Left ventricle myocardium inferior (tissue), 1 donor: ENCODE data around the gene KRI1. TPM values are rescaled to one million over a fixed set of nuclear protein-coding genes. Genes with fewer than 3 reads are reported as not detected.
A peak's percentile ranks its signal among the peaks of the same experiment; 100 is the strongest.

Source experiments
- DNase-seq: peaks from one replicate; pipeline ENCODE4 v3.0.0-alpha.2; 2020
- H3K27ac ChIP-seq: fragments of 200-600 bp; replicated peaks from 2 replicates; pipeline ENCODE4 v1.8.0; 2021
- H3K27me3 ChIP-seq: fragments of 200-600 bp; 2 replicates; pipeline ENCODE4 v1.8.0; 2021; ENCODE audit warnings: low read depth
- H3K36me3 ChIP-seq: fragments of 200-600 bp; 2 replicates; pipeline ENCODE4 v1.8.0; 2021
- H3K4me1 ChIP-seq: fragments of 200-600 bp; 2 replicates; pipeline ENCODE4 v1.8.0; 2021
- H3K4me3 ChIP-seq: fragments of 200-600 bp; 2 replicates; pipeline ENCODE4 v1.8.0; 2021; ENCODE audit warnings: mild to moderate bottlenecking, moderate library complexity
- H3K9me3 ChIP-seq: fragments of 200-600 bp; replicated peaks from 2 replicates; pipeline ENCODE4 v1.8.0; 2021
- CTCF ChIP-seq: fragments of 200-600 bp; IDR thresholded peaks from 2 replicates; pipeline ENCODE4 v1.8.0; 2021; ENCODE audit warnings: antibody characterized with exemption, mild to moderate bottlenecking, borderline replicate concordance
- intact Hi-C: fragments of 100-400 bp; cut with micrococcal nuclease; formaldehyde crosslinking; loops from one replicate; pipeline ENCODE4 v1.11.0; 2022
- total RNA-seq: library from RNA; stranded (reverse); fragmentation: NEBNext Ultra II Directional; extraction: Animal tissue kit (Norgen Biotek cat#: 25700); gene quantifications from one replicate; pipeline ENCODE4 v1.2.1, GENCODE V29; 2021
- donor health status: DM: no; HTN: yes; CAD: no; lungs with severe emphysema.

The KRI1 gene
- total RNA-seq, 1 donor from 2014 or later, result 10.2 TPM

- H3K27ac ChIP-seq, result no peak overlapping the region
- no peaks in the 10 kb centered on the region for H3K9me3 ChIP-seq
- H3K4me1 ChIP-seq, result peaks cover 7% of the 10 kb centered on the region
- intact Hi-C loops, result no loop called here
- no peak overlapping the region for H3K4me3 ChIP-seq
- DNase-seq, result no peak
- no peak for TF ChIP-seq CTCF
- H3K36me3 ChIP-seq, result peaks cover 91% of the 10 kb centered on the region
- H3K27me3 ChIP-seq, result no peaks in the 10 kb centered on the region
These were observed 15.5 kb downstream of the KRI1 start for GRCh38 chr19:10550336-10550735.

GRCh38 chr19:10549733-10550132 lies 16.1 kb downstream of the KRI1 start:
- TF ChIP-seq CTCF, result no peak

GRCh38 chr19:10548746-10549276 lies 17.0 kb downstream of the KRI1 start:
- no peak overlapping the region for H3K4me3 ChIP-seq
- H3K4me1 ChIP-seq, result peaks cover 22% of the 10 kb centered on the region
- no peak overlapping the region for H3K27ac ChIP-seq
- H3K36me3 ChIP-seq, result peaks cover 76% of the 10 kb centered on the region
- H3K9me3 ChIP-seq, result no peaks in the 10 kb centered on the region
- H3K27me3 ChIP-seq, result no peaks in the 10 kb centered on the region
- DNase-seq, result no peak
- intact Hi-C loops, result no loop called here
- no peak for TF ChIP-seq CTCF

More at GRCh38 chr19:10549733-10550132, 16.1 kb downstream of the KRI1 start:
- Histone ChIP-seq H3K4me1 (peaks cover 13% of the 10 kb centered on the region), H3K27me3 (no peaks in the 10 kb centered on the region), H3K4me3 (no peak overlapping the region), H3K27ac (no peak overlapping the region), H3K36me3 (peaks cover 85% of the 10 kb centered on the region), H3K9me3 (no peaks in the 10 kb centered on the region)
- DNase-seq, result no peak
- intact Hi-C loops, result no loop called here

GRCh38 chr19:10546817-10547216 lies 19.0 kb downstream of the KRI1 start:
- no peak for DNase-seq
- Histone ChIP-seq H3K9me3 (no peaks in the 10 kb centered on the region), H3K4me1 (peaks cover 30% of the 10 kb centered on the region), H3K27me3 (no peaks in the 10 kb centered on the region), H3K36me3 (peaks cover 56% of the 10 kb centered on the region), H3K4me3 (no peak overlapping the region), H3K27ac (no peak overlapping the region)
- TF ChIP-seq CTCF, result no peak
- intact Hi-C loops, result no loop called here

- H3K27me3 ChIP-seq, result no peaks in the 10 kb centered on the region
- intact Hi-C loops, result no loop called here
- H3K9me3 ChIP-seq, result no peaks in the 10 kb centered on the region
- H3K4me1 ChIP-seq, result peaks cover 30% of the 10 kb centered on the region
- H3K4me3 ChIP-seq, result peak overlapping the region; percentile 87
- no peak for DNase-seq
- H3K36me3 ChIP-seq, result peaks cover 36% of the 10 kb centered on the region
- peak overlapping the region; percentile 91 for H3K27ac ChIP-seq
- no peak for TF ChIP-seq CTCF
These were observed 21.0 kb downstream of the KRI1 start for GRCh38 chr19:10544753-10545251.
